HK-2 (cell line): ENCODE measurements around the gene AMPD2.
A peak's percentile ranks its signal among the peaks of the same experiment; 100 is the strongest.

ENCODE experiments used
- DNase-seq: peaks from one replicate; pipeline ENCODE4 v3.0.0-alpha.2; 2018; ENCODE audit not compliant: unreplicated experiment

Gene AMPD2

DNA sequence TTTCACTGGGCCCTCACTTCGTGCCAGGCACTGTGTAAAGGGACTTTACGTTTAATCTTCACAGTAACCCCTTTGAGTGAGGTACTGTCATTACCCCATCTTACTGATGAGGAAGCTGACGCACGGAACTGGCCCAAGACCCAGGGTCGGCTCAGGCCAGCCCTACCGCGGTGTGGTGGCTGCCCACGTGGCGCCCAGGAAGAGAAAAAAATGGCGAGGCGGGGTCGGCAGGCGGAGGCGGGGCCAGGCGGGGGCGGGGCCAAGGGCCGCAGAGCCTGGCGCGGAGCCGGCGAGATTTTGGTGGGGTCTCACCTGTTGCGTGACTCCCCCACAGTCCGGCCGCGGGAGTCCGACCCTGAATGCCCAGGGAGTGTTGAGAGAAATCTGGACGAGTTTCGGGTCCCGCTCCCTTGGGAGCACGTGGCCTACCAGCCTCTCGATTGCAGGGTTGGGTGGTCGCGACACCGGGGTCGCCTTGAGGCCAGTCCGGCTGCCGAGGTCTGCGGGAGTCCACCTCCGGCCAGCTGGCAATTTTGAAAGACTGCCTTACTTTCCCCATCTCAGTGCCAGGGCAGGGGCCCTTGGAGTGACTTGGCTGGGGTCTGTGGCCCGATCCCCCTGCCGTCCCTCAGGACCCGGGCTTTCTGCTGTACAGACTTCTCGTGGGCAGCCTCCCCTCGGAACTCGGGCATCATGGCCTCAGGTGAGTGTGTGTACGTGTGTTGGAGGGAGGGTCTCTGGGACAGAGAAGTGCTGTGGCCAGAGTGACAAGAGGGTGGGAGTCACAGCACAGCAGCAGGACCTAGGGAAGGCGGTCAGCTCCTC is at the start of gene AMPD2, which contains the start of gene GNAT2:
TSS of gene AMPD2 (plus strand) at position 262 of the 825 bp plus-strand sequence. CDS start 1,339 bp downstream, outside the sequence.
TSS of gene GNAT2 (minus strand) at position 41 of the 825 bp plus-strand sequence. CDS start 6,746 bp downstream, outside the sequence.
- peak; percentile 88 for DNase-seq

DNA sequence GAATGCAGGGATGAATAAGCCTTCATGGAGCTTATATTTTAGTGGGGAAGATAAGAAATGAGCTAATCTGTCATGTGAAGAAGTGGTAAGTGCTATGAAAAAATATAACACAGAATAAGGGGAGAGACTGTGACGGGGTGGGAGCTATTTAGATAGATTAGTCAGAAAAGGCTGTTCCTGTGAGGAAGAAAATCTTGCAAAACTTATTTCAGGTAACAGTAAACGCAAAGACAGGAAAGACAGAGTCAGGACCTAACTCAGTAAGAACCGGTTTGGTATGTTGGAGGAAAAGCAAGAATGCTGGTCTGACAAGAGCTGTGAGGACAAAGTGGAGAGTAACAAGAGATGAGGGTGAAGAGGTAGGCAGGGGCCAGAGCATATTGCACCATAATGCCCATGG is 49.2 kb upstream of the AMPD2 start:
- no peak for DNase-seq

DNA sequence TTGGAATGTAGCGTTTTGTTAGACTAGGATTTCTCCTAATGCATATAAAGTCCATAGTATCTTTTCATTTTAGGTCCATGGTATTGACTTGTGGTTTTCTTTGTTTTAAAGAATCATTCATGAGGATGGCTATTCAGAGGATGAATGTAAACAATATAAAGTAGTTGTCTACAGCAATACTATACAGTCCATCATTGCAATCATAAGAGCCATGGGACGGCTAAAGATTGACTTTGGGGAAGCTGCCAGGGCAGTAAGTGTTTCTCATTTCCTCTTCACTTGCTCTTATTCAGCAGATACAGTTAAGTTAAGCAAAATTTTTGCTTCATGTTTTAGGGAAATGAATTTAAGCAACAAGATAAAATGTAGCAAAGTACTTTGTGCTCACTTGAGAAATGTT is 45.9 kb upstream of the AMPD2 start:
- no peak for DNase-seq

DNA sequence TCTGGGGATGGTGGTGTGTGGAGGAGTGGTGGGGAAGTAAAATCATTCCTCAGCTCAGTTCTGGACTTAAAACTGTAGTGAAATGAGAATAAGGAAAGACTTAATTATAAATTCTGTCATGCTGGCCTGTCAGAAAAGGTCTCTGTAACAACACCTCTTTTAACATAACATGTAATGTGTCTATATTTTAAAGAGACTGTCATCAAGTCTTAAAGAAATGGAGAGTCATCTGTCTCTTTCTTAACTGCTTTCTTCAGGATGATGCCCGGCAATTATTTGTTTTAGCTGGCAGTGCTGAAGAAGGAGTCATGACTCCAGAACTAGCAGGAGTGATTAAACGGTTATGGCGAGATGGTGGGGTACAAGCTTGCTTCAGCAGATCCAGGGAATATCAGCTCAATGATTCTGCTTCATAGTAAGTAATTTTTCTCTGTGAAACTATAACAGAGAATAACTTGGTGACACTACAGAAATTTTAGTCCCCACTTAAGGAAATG is 40.6 kb upstream of the AMPD2 start:
- no peak for DNase-seq

DNA sequence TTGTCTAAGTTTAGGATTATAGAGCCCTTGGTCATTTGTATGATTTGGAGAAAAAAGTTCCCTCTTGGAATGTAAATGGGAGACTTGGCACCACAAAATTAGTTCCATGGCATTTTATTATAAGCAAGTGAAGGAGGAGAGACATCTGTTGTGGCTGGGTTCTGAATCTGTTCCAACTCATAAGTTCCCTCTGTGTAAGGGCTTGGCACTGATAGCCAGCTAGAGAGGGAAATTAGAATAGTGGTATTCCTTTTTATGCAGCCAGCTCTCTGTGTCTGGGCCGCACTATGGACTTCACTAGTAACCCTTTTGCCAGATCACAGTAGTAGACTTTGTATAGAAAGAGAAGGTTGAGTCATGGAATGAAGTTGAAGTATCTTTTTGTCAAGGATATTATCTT is 40.1 kb upstream of the AMPD2 start:
- DNase-seq, result no peak

DNA sequence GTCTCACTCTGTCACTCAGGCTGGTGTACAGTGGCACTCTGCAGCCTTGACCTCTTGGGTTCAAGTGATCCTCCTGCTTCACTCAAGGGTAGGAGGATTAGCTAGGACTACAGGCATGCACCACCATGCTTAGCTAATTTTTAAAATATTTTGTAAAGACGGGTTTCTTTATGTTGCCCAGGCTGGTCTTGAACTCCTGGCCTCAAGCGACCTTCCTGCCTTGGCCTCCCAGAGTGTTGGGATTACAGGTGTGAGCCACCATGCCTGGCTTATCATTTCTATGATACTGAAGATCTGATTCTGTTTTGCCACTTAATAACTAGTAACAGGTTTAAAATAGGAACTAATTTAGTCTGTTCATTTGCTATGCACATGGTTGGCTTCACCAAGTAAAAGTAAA is 37.6 kb upstream of the AMPD2 start:
- no peak for DNase-seq

DNA sequence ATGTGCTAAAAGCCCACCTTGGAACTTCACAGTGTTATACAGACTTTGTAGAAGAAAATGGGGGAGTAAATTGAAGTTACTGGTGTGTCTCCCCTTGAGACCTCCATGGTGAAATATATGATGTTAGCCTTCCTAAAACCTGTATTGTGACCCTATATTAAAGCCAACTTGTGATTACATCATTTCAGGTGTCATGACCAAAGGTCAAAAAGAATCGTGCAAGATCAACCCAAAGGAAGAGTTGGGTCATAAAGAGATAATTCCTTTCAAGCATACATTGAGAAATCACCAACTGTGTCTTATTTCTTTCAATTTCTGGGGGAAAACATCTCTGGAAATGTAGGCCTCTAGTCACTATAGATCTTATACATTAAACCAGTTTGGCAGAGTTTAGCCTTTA is 34.9 kb upstream of the AMPD2 start:
- DNase-seq, result no peak

DNA sequence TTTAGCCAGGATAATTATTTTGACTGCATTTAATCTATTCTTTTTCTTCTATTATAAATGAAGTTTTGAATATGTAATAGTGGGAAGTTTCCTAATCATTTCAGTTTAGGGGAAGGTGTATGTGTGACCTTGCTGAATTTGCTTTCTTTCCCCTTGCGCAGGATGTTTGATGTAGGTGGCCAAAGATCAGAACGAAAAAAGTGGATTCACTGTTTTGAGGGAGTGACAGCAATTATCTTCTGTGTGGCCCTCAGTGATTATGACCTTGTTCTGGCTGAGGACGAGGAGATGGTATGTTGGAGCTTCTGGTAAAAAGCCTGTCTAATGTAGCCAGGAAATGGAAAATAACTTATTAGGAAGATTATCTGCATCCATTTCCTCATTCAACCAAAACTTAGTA is 33.6 kb upstream of the AMPD2 start:
- DNase-seq, result no peak

DNA sequence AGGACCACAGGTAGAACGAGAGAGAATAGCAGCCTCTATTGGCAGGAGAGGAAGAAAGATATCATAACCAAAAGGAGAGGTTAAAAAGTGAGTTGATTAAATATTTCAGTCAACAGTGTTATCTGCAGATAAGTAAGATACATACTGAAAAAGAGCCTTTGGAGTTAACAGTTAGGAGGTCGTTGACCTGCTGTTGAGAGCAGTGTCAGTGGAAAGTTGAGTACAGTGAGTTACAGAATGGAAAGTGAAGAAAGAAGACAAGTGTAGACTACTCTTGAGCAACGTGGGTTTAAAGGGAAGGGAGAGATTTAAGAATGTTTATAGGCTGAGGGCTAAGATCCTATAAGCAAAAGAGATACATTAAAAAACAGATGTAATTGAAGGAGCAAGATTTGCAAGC is 30.5 kb upstream of the AMPD2 start:
- no peak for DNase-seq

DNA sequence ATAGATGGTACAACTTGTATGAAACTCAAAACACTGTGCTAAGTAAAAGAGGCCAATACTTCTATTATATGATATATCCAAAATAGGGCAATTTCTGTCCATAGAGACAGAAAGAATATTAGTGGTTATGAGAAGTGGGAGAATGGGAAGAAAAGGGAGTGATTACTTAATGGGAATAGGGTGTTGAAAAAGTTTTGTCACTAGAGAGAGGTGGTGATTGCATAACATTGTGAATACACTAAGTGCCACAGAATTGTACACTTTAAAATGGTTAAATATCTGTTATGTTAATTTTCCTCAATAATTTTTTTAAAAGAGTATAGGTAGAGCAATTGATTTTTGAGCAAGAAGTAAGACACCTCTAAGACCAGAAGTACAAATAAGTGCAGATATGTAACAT is 30.0 kb upstream of the AMPD2 start:
- no peak for DNase-seq

DNA sequence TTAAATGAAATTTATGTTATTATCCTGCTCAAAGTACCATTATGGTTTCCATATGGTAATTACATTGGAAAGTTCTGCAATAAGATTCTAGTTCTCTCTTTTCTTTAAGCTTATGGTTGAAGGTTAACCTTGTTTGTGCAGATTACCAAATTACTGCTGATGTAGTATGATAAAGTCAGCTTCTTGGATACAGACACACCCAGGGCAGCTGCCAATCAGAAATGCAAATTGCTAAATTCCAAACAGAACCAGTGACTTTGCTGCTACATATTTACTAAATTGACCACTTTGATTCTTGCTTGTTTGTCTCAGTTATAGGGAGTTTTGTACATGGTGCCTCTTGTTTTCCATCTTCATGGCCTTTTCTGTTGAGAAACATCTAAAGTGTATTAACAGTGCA is 26.7 kb upstream of the AMPD2 start:
- no peak for DNase-seq

DNA sequence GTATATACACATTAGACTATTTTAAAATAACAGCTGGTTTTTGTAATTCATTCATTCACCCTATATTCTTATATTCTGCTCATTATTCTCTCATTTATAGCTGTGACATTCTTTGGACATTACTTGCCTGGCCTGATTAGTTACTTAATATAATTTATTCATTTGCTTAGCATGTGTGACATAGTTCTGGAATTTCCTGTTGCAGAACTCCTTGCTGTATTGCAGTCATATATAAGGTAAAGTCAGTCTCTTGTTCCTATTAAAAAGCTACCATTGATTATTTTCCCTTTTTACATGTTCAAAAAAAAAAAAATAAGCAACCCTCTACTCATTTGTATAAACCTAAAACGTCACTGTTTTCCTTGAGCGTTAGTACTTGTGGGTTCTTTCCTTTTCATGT is 24.1 kb upstream of the AMPD2 start:
- no peak for DNase-seq

DNA sequence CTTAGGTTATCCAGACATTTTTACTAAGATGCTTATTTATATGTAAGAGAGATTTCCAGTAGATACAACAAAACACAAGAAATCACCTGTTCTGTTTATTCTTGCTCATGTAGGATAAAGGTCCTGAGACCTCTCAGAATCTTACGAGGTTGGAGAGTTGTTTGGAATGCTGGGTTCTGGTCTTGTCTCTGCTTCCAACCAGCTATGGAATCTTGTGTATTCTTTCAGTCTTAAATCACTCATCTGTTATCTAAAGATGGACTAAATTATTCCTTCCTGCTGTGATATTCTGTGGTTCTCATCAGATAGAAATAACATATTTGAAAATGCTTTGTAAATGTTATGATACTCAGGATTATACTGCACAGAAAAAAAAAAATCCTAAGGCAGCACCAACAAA is 21.5 kb upstream of the AMPD2 start:
- no peak for DNase-seq

DNA sequence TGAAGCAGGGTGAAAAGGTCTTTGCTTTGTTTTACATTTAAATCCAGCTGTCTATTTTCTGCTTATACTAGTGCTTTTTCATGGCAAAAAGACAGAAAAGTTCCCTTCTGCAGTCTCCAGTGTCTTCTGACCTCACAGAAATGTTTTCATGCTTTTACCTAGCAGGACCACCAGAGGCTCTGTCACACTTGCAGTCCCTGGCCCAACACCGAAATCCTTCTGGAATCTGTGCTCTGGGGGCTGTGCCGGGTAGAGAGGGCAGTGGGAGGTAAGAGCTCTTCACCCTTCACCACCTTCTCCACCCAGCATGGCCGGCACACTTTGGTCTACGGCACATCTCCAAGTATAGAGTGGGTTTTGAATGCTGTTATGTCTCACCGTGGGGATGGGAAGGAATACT is 21.0 kb upstream of the AMPD2 start:
- DNase-seq, result no peak

DNA sequence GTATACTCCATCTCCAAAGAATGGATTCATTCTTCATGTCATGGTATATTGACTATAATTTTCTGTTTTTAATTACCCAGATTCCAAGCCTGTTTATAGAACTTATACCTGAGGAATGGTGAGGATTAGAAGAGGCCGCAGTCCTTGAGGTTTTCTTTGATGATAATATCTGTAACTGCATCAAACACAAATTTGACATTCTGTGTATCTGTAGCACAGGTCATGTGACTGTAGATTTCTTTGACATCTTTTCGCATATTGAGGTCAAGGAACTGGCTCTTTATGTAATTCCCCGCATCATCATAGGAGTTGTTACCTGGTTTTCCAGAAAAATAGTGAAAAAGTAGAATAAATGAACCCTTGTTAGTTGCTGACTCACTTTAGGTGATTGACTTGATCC is 16.4 kb upstream of the AMPD2 start:
- DNase-seq, result no peak

DNA sequence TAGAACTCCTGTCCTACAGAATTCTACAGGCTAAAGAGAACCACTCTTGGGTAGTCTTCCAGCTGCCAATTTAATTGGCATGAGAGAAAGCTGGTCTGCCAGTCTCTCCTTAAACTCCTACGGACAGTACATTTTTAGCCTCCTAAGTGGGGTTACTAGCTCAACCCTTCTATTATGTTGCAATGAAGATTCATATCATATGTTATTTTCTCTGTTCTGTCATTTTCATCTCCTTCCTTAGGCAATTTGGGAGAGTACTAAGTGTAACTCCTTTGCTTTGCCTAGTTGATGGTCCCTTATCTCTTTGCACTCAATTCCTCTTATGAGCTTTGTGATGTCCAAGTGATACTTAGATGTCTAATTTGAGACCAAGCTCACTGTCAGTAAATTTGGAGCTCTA is 14.3 kb upstream of the AMPD2 start:
- no peak for DNase-seq

DNA sequence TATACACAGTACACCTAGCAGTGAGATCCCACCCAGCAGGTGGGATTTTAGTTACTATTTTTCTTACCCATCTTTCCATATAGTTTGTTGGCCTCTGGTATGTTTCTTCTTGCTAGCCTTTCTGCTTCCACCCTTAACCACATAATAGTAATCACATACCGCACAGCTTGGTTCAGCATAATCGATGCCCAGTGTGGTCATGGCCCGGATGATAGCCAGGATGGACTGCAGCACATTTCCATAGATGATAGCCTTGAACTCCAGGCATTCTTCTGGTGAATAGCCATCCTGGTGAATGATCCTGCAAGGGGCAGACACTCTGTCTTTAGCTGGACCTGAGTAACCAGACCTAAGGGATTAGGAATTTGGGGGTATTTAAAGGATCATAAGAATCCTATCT is 9.8 kb upstream of the AMPD2 start:
- peak; percentile 11 for DNase-seq

DNA sequence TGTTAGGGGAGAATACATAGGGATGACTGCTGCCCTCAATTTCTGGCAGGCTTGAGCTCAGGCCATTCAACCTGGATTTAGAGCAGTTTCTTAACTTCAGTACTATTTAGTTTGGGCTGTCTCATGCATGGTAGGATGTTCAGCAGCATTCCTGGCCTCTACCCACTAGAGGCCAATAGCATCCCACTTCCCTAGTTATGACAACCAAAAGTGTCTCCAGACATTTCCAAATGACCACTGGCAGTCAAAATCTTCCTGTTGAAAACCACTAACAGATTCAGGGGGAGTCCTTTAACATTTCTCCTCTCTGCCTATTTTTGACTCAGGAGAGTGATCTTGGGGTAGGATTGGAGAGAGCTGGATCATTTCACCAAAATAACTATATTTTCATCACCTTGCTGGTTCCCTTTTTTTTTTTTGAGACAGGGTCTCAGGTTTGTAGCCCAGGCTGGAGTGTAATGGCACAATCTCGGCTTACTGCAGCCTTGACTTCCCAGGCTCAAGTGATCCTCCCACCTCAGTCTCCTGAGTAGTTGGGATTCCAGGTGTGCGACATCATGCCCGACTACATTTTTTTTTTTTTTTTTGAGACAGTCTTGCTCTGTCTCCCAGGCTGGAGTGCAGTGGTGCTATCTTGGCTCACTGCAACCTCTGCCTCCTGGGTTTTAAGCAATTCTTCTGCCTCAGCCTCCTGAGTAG is 8.9 kb upstream of the AMPD2 start:
- DNase-seq, result peak; percentile 47

DNA sequence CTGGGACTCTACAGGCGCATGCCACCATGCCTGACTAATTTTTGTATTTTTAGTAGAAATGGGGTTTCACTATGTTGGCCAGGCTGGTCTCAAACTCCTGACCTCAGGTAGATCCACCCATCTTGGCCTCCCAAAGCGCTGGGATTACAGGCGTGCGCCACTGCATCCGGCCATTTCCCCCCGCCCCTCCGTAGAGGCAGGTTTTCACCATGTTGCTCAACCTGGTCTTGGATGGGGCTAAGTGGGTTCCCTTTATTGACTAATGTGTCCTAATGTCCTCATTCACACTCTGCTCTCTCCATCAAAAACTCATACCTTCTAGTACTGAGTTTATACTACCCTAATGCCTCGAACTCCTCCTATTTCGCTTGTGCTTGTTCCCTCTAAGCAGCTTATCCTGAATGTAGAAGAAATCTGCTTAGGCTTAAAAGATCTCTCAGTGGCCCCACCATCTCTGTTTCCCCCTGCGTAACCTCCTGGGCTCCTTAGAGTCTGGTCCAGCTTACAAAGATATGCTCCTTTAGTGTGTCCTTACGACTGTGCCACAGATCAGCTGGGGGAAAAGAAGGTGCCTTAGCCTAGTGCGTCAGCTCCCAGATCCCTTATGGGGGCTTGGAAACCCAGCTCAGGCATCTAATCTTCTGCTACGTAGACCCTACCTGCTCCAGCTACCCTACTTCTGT is 8.2 kb upstream of the AMPD2 start:
- no peak for DNase-seq

DNA sequence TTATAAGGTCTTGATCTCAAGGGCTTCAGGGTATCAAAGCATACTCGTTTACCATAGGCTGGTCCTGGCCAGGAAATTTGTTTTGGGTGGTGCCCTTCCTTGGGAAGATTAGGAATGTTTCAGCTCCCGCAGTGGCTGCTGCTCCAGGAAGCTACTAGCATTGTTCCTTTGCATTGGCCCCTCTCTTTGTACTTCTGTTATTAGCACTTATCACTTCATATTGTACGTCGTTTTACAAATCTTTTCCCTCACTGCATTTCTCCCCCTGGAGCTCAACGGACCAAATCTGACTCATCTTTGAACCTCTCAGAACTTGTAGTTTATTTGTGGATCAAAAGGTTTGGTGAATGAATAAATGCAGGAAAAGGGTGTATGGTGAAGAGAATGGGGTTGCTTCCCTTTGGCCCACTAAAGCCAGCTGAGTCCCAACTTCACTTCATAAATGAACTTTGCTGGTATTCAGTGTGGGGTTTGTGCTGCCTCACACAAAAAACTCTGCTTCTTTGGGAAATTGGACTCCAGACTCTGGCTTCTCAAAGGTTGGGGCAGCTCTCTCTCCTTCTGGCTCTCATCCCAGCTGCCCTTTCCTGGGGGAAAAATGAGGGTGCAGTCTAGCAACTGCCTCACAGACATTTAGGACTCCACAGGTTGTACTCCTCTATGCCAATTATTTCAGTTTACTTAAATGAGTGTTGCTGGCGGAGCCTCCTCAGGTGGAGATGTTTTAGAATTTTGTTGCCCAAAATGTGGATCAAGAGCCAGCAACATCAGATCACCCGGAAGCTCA is 6.1 kb upstream of the AMPD2 start:
- DNase-seq, result no peak

DNA sequence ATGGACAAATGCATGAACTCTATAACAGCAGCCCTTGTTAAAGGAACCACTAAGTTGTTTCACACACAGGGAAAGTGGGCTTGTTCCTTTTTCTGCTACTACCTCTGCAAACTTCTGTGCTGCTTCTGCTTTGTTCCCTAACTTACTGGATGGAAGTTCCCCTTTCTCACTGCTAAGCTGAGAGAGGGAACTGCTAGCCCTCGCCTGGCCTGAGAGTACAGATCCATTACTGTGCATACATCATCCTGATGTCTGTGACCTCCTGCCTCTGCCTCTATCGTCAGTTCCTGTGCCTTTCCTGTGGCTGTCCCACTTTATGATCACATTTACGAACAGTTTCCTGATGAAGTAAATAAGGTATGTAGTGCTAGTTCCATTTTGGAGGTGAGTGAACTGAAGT is 3.8 kb upstream of the AMPD2 start:
- DNase-seq, result no peak

DNA sequence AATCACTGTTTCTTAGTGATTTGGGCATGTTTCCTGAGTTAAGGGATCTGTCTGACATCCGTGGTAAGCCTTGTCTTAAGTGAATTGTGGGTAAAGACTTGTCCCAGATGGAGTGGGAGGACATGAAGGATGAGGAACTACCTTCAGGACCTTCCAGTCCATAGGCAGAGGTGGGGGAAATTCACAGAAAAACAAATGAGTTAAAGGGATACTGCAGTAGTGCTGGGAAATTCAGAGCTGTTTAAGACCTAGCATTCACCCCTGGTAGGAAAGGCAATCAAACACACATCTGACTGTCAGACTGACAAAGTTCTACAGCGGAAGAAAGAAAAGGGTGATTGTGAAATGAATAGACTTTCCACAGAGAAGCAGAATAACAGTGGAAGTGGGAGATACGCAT is 3.2 kb upstream of the AMPD2 start:
- DNase-seq, result no peak
